Transverse colon (tissue), 4 donors: ENCODE measurements around the gene JPH3. TPM values are rescaled to one million over a fixed set of nuclear protein-coding genes. Genes with fewer than 3 reads are reported as not detected.

Experiments used
- DNase-seq: peaks from one replicate; pipeline ENCODE4 v3.0.0-alpha.2; 2019
- H3K27ac ChIP-seq, 4 donors: fragments of 200-600 bp; sonication (generic); 2 replicates each; pipeline ENCODE4 v1.5.1; 2016 to 2018; ENCODE audit warnings: inconsistent platforms in 4 of 4
- H3K27me3 ChIP-seq: fragments of 200-600 bp; sonication (generic); 2 replicates; pipeline ENCODE4 v1.5.1; 2017; ENCODE audit warnings: inconsistent platforms
- H3K36me3 ChIP-seq, 4 donors: fragments of 200-600 bp; sonication (generic); 2 replicates each; pipeline ENCODE4 v1.5.1; 2017 to 2019; ENCODE audit warnings: inconsistent platforms in 4 of 4
- H3K4me1 ChIP-seq, 4 donors: fragments of 200-600 bp; sonication (generic); 2 replicates each; pipeline ENCODE4 v1.5.1; 2017 to 2020; ENCODE audit warnings: inconsistent platforms in 4 of 4
- H3K4me3 ChIP-seq, 4 donors: fragments of 200-600 bp; sonication (generic); 1 replicate in 1 of 4; 2 replicates in 3 of 4; pipeline versions ENCODE4 v1.5.1 to v1.6.1; 2017 to 2019; ENCODE audit warnings: inconsistent platforms in 4 of 4
- H3K9me3 ChIP-seq, 2 donors: fragments of 200-600 bp; sonication (generic); 2 replicates each; pipeline ENCODE4 v1.5.1; 2017 to 2019; ENCODE audit warnings: inconsistent platforms in 2 of 2
- EP300 ChIP-seq: sonication (generic); formaldehyde crosslinking; IDR thresholded peaks from one replicate; pipeline ENCODE4 v1.6.1; 2017; ENCODE audit warnings: antibody characterized with exemption, low read depth
- POLR2A ChIP-seq: fragments of 450-650 bp; IDR thresholded peaks from one replicate; pipeline ENCODE4 v1.6.1; 2016; ENCODE audit warnings: antibody characterized with exemption, mild to moderate bottlenecking, moderate library complexity
- POLR2AphosphoS5 ChIP-seq, 3 donors: sonication (generic); formaldehyde crosslinking; IDR thresholded peaks; one replicate each; pipeline ENCODE4 v1.6.1; 2016; ENCODE audit warnings: antibody characterized with exemption in 3 of 3
- WGBS, 2 donors: methylation state at CpG; one replicate each; pipeline ENCODE4 v1.1.5; 2018; ENCODE audit warnings: low coverage in 1 of 2; 5-methylcytosine and 5-hydroxymethylcytosine counted together
- in situ Hi-C, 4 donors: fragments of 200-750 bp; cut with MboI; loops; one replicate each; pipeline versions ENCODE4 v1.15.0 to v1.15.1; 2017; ENCODE audit warnings: low sequenced_read_pairs in 3 of 4, low pct_ligation_motif_present in 1 of 4, low pct_unique_long_range_greater_than_20kb in 1 of 4
- intact Hi-C: fragments of 100-400 bp; cut with DNase I; formaldehyde crosslinking; loops from one replicate; pipeline ENCODE4 v1.15.1; 2023; ENCODE audit warnings: low total_unique reads
- total RNA-seq, 4 donors: library from RNA; depleted of rRNA; stranded (reverse); fragments of >200 nt; gene quantifications; one replicate each; pipeline ENCODE4 v1.1.0, GENCODE V29; 2016
- TF ChIP-seq, protein P1 (sequence below), 5 experiments: fragments of 200-600 bp in 3 of 5; fragments of 450-650 bp in 2 of 5; sonication (generic) in 3 of 5; IDR thresholded peaks; 1 replicate in 2 of 5; 2 replicates in 3 of 5; pipeline ENCODE4 v1.5.1; 2016 to 2017; ENCODE audit warnings: antibody characterized with exemption in 5 of 5, inconsistent platforms in 3 of 5, mild to moderate bottlenecking in 2 of 5, moderate library complexity in 1 of 5

JPH3 gene
- total RNA-seq, 4 donors from 2014 or later, result 0.32 to 5.2 (median 0.41) TPM; not detected in 1

DNA sequence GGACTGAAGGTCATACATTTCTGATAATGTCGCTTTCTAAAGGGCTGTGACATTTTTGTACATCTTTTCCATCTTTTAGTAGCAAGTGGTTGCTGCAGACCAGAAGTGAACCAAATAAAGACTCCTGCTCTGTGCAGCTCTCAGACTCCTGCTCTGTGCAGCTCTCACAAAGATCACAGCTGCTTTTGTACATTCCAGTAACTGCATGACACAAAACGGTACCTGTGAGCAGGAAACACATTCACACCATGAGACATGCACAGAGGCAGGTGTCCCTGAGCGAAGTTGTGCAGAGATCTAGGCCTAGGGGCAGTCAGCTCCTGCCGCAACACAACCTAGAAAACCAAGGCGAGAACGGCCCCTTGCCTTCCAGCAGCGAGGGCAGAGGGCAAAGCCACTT, 95.9 kb downstream of the JPH3 start:
- Histone ChIP-seq H3K4me3 (no peak overlapping the region), H3K9me3 (no peaks in the 10 kb centered on the region), H3K36me3 (peaks cover 0 to 3% (median 0%) of the 10 kb centered on the region in 4 donors), H3K27ac (no peak overlapping the region), H3K4me1 (no peaks in the 10 kb centered on the region), H3K27me3 (no peaks in the 10 kb centered on the region)
- WGBS, 2 donors, result 85% methylated on average over 7 of the region's 7 CpGs; no CpG with 5 or more reads in 1 of the 2 donors
- TF ChIP-seq POLR2AphosphoS5 (IDR thresholded peaks at IDR 0.05) (no peak), POLR2A (no peak)
- in situ Hi-C loops (no loop called here), intact Hi-C loops (no loop called here)
- DNase-seq, result no peak

DNA sequence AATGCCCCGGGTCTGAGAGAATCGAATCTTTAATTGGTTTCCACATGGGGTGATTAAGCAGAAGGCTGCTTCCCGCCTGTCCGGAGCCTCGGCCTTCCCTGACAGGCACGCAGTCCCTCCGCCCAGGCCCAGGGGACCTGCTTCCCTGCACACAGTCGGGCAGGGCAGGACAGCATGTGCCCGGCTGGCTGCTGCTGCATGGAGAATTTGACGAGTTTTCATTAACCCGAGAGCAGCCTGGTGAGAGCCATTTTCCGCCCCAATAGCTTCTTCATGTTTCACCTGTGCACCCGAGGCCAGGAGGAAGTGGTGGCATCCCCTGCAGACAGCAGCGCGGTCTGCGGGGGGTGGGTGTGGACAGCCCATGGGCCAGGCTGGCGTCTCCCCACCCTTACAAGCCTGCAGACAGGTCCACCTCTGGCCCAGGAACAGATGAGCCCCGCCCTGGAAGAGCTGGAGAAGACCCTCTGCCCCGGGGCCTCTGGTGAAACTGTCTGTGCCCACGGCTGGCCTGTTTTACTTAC, 96.4 kb downstream of the JPH3 start:
- peaks cover 0 to 3% (median 0%) of the 10 kb centered on the region in 4 donors for H3K36me3 ChIP-seq
- no peaks in the 10 kb centered on the region for H3K4me1 ChIP-seq
- in situ Hi-C loops, result no loop called here
- intact Hi-C loops, result no loop called here
- no peak for DNase-seq
- TF ChIP-seq, protein P1, sequence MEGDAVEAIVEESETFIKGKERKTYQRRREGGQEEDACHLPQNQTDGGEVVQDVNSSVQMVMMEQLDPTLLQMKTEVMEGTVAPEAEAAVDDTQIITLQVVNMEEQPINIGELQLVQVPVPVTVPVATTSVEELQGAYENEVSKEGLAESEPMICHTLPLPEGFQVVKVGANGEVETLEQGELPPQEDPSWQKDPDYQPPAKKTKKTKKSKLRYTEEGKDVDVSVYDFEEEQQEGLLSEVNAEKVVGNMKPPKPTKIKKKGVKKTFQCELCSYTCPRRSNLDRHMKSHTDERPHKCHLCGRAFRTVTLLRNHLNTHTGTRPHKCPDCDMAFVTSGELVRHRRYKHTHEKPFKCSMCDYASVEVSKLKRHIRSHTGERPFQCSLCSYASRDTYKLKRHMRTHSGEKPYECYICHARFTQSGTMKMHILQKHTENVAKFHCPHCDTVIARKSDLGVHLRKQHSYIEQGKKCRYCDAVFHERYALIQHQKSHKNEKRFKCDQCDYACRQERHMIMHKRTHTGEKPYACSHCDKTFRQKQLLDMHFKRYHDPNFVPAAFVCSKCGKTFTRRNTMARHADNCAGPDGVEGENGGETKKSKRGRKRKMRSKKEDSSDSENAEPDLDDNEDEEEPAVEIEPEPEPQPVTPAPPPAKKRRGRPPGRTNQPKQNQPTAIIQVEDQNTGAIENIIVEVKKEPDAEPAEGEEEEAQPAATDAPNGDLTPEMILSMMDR (IDR thresholded peaks at IDR 0.05), result no peak
- TF ChIP-seq POLR2A (no peak), POLR2AphosphoS5 (IDR thresholded peaks at IDR 0.05) (no peak), EP300 (no peak)
- 70% methylated on average over 18 of the region's 20 CpGs; no CpG with 5 or more reads in 1 of the 2 donors for WGBS, 2 donors
- no peaks in the 10 kb centered on the region for H3K9me3 ChIP-seq
- H3K27me3 ChIP-seq, result no peaks in the 10 kb centered on the region
- no peak overlapping the region for H3K4me3 ChIP-seq
- H3K27ac ChIP-seq, result no peak overlapping the region

DNA sequence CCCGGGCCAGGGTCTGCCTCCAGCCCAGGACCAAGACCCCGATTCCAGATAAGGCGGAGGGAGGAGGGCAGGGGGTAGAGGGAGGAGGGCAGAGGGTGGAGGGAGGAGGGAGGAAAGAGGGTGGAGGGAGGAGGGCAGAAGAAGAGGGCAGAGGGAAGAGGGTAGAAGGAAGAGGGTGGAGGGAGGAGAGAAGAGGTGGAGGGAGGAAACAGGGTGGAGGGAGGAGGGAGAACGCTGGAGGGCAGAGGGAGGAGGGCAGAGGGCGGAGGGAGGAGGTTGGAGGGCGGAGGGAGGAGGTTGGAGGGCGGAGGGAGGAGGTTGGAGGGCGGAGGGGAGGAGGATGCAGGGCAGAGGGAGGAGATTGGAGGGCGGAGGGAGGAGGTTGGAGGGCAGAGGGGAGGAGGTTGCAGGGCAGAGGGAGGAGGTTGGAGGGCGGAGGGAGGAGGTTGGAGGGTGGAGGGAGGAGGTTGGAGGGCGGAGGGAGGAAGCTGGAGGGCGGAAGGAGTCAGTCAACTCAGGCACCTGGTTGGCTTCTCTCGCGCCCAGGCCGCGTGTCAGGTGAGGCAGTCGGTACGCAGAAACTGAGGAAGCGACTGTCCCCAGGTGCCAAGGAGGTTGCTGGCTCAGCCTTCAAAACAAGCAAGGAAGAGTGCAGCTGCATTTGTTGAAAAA, 98.2 kb downstream of the JPH3 start:
- in situ Hi-C loops (no loop called here), intact Hi-C loops (no loop called here)
- Histone ChIP-seq H3K4me3 (no peak overlapping the region), H3K36me3 (peaks cover 0 to 3% (median 0%) of the 10 kb centered on the region in 4 donors), H3K9me3 (no peaks in the 10 kb centered on the region), H3K27ac (no peak overlapping the region), H3K27me3 (no peaks in the 10 kb centered on the region), H3K4me1 (no peaks in the 10 kb centered on the region)
- no peak for TF ChIP-seq EP300
- TF ChIP-seq POLR2A, result no peak
- WGBS, 2 donors, result 49 to 86% methylated on average over 4 to 18 of the region's 19 CpGs
- no peak for DNase-seq

DNA sequence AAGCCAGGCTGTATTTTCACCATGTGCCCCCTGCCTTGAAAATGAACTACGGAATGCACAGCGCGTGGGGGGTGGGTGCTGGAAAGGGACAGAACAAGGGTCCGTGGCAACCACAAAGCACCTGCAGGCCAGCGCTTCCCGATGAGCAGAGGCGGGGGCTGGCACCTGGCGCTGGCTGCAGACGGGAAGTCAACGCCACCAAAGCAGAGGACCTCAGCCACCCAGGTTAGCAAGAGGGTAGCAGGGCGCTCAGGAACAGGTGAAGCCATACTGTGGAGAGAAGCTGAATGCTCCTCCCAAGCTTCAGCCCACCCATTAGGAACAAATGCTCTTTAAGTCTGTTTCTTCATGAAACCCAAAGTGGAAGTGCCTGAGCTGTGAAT, 98.8 kb downstream of the JPH3 start:
- Histone ChIP-seq H3K4me3 (no peak overlapping the region), H3K27me3 (no peaks in the 10 kb centered on the region), H3K9me3 (no peaks in the 10 kb centered on the region), H3K27ac (no peak overlapping the region), H3K36me3 (peaks cover 0 to 3% (median 0%) of the 10 kb centered on the region in 4 donors), H3K4me1 (no peaks in the 10 kb centered on the region)
- TF ChIP-seq POLR2A, result no peak
- WGBS, 2 donors, result 83% methylated on average over 11 of the region's 11 CpGs; no CpG with 5 or more reads in 1 of the 2 donors
- no peak for DNase-seq
- intact Hi-C loops, result no loop called here
- in situ Hi-C loops, result no loop called here

DNA sequence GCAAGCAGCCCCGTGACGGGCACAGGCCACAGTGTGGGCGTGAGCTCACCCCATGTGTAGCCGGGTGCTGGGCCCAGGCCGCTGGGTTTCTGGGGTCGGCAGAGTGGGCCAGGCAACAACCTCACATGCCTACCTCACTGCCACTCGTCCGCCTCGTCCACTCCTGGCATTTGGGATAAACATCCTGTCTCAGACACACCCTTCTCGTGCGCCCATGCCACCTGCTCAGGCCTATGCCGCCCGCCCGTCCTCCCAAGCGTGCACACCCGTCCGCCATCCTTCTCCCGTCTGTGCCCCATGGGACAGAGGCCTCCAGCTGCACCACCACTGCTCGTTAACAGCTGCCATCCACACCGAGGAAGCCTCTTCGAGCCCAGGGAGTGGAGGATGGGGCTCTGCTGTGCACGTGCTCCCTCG, 99.2 kb downstream of the JPH3 start:
- Histone ChIP-seq H3K9me3 (no peaks in the 10 kb centered on the region), H3K27me3 (no peaks in the 10 kb centered on the region), H3K4me1 (no peaks in the 10 kb centered on the region), H3K27ac (no peak overlapping the region), H3K36me3 (peaks cover 0 to 3% (median 0%) of the 10 kb centered on the region in 4 donors), H3K4me3 (no peak overlapping the region)
- WGBS, 2 donors, result 82 to 85% methylated on average over 7 to 23 of the region's 23 CpGs
- TF ChIP-seq POLR2AphosphoS5 (IDR thresholded peaks at IDR 0.05) (no peak), POLR2A (no peak), EP300 (no peak)
- TF ChIP-seq, protein P1 (IDR thresholded peaks at IDR 0.05), result no peak
- no peak for DNase-seq
- intact Hi-C loops (no loop called here), in situ Hi-C loops (no loop called here)
